Measurements from ENCODE around the gene TMCC2.
"Not testable (repeated sequence)": the region's sequence is repeated elsewhere in the genome, so short reads cannot be mapped to it uniquely, and the experiment has no call there.

Gene TMCC2

GRCh38 chr1:205227584-205228013 lies at the start of gene TMCC2:
TMCC2 (plus strand) TSS chr1:205227946; CDS start chr1:205228565, 619 bp downstream.
- TF ChIP-seq MAX (IDR thresholded peaks at IDR 0.05; ENCODE audit: low read depth, low read length) (0 out of 2 replicates have a peak, but pooled peaks have one; percentile 6), MYC (IDR thresholded peaks at IDR 0.05; ENCODE audit: low read depth, low read length) (no peak)
- DNase-seq (ENCODE audit: low read depth): peak; percentile 92
- H3K4me3 ChIP-seq (ENCODE audit: low read depth, low read length): peak within 1 kb of the TSS; percentile 54

GRCh38 chr1:205179842-205180241 lies 47.9 kb upstream of the TMCC2 start:
- no peak overlapping the region for H3K4me3 ChIP-seq (ENCODE audit: low read depth, low read length)
- DNase-seq (ENCODE audit: low read depth): no peak
- TF ChIP-seq POLR2A (IDR thresholded peaks at IDR 0.05; ENCODE audit: extremely low read depth, insufficient read length): no peak
- TF ChIP-seq CTCF (IDR thresholded peaks at IDR 0.05; ENCODE audit: low read depth, low read length): no peak
- TF ChIP-seq MAX (IDR thresholded peaks at IDR 0.05; ENCODE audit: low read depth, low read length): no peak
- no peak for TF ChIP-seq MYC (IDR thresholded peaks at IDR 0.05; ENCODE audit: low read depth, low read length)

GRCh38 chr1:205180331-205180730 lies 47.4 kb upstream of the TMCC2 start:
- not testable (repeated sequence) for DNase-seq (ENCODE audit: low read depth)

GRCh38 chr1:205182930-205183329 lies 44.8 kb upstream of the TMCC2 start:
- TF ChIP-seq MYC (IDR thresholded peaks at IDR 0.05; ENCODE audit: low read depth, low read length): no peak
- TF ChIP-seq POLR2A (IDR thresholded peaks at IDR 0.05; ENCODE audit: extremely low read depth, insufficient read length): no peak
- no peak for TF ChIP-seq MAX (IDR thresholded peaks at IDR 0.05; ENCODE audit: low read depth, low read length)
- no peak for TF ChIP-seq CTCF (IDR thresholded peaks at IDR 0.05; ENCODE audit: low read depth, low read length)
- no peak for DNase-seq (ENCODE audit: low read depth)
- no peak overlapping the region for H3K4me3 ChIP-seq (ENCODE audit: low read depth, low read length)

More at GRCh38 chr1:205180331-205180730, 47.4 kb upstream of the TMCC2 start:
- H3K4me3 ChIP-seq (ENCODE audit: low read depth, low read length): not testable (repeated sequence)

GRCh38 chr1:205183676-205184335 lies 43.9 kb upstream of the TMCC2 start:
- DNase-seq (ENCODE audit: low read depth): peak; percentile 10
- TF ChIP-seq MAX (IDR thresholded peaks at IDR 0.05; ENCODE audit: low read depth, low read length) (no peak), POLR2A (IDR thresholded peaks at IDR 0.05; ENCODE audit: extremely low read depth, insufficient read length) (no peak), MYC (IDR thresholded peaks at IDR 0.05; ENCODE audit: low read depth, low read length) (no peak), CTCF (IDR thresholded peaks at IDR 0.05; ENCODE audit: low read depth, low read length) (no peak)
- H3K4me3 ChIP-seq (ENCODE audit: low read depth, low read length): no peak overlapping the region

- H3K4me3 ChIP-seq (ENCODE audit: low read depth, low read length): no peak overlapping the region
- no peak for DNase-seq (ENCODE audit: low read depth)
- TF ChIP-seq MAX (IDR thresholded peaks at IDR 0.05; ENCODE audit: low read depth, low read length) (no peak), POLR2A (IDR thresholded peaks at IDR 0.05; ENCODE audit: extremely low read depth, insufficient read length) (no peak), CTCF (IDR thresholded peaks at IDR 0.05; ENCODE audit: low read depth, low read length) (no peak), MYC (IDR thresholded peaks at IDR 0.05; ENCODE audit: low read depth, low read length) (no peak)
Observed at GRCh38 chr1:205186191-205186590, 41.6 kb upstream of the TMCC2 start.
